ENCODE measurements around the gene EPN1.

Gene EPN1

DNA sequence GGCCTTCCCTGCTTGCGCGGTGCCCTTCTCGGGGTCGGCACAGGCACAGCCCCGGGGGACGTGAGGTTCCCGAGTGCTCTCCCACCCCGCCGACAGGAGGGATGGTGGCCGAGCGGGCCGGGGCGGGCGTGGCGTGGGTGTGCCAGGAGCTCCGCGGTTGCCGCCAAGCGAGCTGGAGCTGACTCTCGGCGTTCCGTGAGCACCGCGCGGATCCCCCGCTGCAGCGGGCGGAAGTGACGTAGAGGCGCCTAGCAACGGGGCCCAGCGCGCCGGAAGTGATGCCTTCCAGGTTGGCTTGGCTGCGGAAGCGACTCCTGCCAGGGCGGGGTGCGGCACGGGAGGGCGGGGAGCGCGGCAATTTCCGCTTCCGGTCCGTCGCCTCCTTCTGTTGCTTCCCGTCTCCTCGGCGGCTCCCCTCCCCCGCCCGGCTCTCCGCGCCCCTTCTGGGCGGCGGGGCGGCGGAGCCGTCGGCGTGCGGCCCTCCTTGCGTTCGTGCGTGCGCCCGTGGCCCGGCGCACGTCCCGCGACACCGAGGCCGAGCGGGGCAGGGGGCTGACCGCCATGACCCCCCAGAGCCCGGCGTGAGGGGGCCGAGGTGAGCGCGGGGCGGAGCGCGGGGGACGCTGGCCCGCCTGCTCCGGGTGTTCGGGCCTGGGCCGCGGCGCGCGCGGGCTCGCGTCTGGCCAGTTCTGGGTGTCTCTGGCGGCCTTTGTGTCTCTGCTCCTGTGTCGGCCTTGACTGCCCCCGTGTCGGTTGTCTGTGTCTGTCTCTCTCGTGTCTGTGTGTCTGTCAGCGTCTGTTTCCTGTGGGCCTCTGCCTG is at the start of gene EPN1:
TSS of gene EPN1 (plus strand) at position 386 of the 820 bp plus-strand sequence. CDS start 3,402 bp downstream, outside the sequence.
- peak; percentile 98 for DNase-seq

DNA sequence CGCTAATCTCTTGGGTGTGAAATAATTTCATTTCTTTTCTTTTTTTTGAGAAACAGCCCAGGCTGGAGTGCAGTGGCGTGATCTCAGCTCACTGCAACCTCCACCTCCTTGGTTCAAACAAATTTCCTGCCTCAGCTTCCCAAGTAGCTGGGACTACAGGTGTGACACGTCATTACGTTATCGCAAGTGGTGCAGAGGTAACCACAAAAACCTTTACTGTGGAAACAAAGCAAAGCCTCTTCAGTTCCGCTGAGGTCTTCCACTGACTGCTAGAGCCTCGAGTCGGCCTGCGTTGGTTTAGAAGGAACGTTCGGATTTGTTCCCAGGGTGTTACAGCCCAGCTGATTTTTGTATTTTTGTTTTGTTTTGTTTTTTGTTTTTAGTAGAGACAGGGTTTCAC is 48.7 kb upstream of the EPN1 start:
- peak; percentile 92 for DNase-seq

DNA sequence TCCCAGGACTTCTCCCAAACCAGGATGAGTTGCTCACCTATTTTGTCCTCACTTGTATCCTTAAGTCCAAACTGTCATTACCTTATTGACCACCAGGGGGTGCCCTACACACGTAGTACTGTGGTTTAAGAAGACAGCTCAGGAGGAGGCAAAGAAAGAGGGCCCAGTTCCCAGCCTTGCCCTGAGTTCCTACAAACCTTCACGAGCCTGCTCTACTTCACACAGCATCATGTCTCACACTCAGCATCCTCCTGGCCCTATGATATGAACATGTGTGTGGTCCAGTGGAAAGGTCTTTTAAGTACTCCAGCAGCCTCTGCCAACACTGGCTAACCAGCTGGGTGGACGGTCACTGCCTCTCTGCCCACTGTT is 42.6 kb upstream of the EPN1 start:
- DNase-seq: peak; percentile 93

DNA sequence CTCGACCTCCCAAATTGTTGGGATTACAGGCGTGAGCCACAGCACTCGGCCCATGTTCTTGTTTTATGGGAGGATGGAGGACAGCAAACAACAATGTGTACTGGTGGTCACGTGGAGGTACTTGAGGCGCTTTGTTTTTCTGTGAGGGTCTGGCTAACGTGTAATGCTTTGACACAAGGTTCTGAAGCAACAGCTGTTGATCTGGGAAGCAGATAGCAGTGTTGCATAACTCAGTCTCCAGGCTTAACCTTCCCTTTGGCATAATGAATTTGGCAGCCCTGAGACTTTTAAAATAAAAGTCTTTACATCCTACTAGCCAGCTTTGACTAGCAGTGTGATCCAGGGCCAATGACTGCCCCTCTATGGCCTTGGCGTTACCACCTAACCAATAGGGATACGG is 41.2 kb upstream of the EPN1 start:
- no peak for DNase-seq

DNA sequence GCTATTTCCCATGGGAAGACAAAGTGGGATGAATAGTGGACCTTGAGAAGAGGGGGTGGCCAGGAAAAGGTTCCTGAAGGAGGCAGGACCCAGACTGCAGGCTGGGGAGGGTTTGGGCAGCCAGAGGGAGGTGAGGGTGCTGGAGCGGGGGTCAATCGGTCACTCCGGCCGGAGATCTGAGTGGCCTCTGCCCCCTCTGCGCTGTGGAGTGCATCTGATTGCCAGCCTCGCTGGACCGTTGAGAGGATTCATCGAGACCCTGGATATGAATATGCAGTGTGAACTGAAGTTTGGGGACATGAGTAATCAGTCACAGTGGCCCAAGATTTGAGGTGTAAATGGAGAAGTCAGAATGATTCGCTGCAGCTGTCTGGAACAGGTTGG is 39.7 kb upstream of the EPN1 start:
- DNase-seq: no peak

DNA sequence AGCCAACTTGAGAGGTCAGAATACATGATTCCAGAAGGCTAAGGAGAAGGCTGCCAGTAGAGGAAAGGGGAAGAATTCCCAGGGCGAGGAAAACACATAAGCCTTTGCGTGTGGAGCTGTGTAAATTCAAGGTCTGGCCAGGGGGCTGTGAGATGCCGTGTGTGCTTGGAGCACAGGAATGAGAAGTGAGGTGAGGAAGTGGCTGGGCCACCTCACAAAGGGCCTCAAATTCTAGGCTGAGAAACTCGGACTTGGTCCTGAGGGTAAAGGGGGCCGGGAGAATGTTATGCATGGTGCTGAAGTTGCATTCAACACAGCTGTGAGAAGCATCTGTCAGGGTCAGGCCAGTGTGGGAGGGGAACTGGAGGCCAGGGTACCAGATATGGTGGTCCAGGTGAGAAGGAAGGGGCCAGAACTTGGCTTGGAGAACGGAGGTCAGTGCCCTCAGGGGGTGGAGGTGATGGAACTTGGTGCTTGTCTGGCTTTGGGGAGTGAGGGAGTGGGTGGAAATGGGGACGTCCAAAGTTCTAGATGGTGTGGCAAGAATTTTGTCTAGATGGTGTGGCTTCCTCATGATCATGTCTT is 39.1 kb upstream of the EPN1 start:
- no peak for DNase-seq

DNA sequence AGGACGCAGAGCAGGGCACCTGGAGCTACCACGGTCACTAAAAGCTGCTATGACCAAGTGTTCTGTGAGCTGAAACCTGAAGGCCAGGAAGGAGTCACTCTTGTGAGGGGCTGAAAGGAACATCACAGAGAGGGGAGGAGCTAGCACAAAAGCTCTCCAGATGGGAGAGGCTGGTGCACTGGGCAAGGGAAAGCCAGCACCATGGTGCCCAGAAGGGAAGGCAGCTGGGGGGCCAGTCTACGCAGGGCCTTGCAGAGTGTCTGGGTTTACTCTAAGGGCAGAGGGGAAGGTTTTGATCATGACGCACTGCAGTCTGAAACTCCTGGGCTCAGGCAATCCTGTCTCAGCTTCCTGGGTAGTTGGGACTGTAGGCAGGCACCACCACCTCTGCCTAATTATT is 38.3 kb upstream of the EPN1 start:
- no peak for DNase-seq

DNA sequence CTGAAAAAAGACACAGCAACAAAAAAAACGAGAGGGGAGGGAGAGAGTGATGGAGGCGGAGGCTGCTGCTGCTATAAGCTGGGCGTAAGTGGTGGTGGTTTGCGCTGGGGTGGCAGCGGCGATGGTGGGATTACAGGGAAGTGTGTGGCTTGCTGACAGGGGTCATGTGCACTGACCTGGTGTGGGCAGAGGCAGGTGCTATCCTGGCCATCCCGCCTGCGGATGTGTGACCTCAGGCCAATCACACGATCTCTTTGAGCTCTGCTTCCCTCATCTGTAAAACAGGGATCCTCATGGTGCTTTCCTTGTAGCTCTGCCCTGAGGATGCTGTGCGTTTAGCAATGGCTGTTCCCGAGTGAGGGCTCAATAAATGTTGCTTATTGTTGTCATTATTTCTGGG is 37.5 kb upstream of the EPN1 start:
- DNase-seq: no peak

DNA sequence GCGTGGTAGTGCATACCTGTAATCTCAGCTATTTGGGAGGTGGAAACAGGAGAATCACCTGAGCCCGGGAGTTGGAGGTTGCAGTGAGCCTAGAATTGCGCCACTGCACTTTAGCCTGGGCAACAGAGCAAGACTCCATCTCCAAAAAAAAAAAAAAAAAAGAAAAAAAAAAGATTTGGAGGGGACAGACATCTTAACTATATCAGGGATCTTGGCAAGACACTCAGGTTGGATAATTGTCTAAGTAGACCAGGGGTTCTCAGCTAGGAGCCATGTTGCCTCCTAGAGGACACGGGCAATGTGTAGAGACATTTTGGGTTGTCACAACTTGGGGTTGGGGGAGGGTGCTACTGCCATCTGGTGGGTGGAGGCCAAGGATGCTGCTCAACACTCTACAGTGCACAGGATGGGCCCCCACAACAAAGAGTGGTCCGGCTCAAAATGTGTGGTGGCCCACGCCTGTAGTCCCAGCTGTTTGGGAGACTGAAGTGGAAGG is 36.1 kb upstream of the EPN1 start:
- peak; percentile 76 for DNase-seq

DNA sequence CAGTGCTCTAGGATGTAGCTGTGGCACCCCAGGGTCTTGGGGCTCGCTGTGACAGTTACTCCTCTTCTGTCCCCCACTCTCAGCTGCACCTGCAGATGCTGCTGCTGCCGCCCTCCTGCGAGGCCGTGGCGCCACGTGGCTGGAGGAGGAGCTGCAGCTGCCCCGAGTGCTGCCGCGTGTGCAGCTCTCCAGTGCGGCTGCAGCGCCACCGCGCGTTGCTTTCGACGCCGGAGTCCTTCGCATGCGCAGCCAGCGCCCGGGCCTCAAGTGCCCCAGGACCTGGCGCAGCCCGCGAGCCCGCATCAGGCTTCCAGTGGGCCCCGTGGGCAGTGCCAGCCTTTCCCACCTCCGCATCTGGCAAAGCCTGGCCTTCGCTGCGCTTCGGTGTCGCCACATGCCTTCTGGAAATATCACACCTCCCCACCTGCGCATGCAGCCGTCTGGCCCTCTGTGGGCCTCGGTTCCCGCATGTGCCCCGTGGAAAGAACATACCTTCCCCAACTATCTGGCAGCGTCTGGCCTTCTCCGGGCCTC is 34.9 kb upstream of the EPN1 start:
- peak; percentile 82 for DNase-seq

DNA sequence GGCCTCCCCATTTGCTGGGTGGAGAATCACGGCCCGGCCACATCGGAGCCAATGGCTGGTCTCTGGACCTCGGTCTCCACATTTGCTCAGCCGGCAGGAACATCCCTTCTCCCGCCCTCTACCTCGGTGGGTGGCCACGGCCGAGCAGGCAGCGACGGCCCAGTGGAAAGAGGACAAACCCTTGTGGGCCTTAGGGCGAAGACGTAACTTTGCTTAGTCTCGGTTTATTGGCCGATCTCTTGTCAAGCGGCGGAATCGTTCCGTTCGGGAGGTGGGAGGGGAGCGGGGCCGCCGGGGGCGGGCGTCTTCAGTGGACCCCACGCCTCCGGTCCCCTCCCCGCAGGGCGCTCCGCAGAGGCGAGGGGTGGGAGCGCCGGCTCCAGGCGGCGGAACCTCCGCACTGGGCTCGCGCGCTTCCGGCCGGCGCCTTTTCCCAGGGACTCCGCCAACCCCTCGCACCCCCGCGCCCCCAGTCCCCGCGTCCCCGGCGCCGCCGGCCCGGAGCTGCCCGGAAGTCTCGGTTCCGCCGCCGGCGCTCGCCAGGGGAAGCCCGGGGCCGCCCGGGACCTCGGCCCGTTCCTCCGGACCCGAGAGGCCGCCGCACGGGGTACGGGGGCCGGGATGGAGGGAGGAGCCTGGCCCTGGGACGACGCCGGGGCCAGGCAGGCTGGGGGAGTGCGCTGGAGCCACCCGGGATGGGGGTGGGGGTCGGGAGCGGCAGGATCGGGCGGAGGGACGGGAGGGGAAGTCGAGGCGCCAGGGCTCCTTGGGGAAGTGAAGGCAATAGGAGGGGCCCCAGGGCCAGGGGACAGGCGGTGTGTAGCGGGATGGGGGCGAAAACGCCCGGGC is 34.2 kb upstream of the EPN1 start, which contains the start of gene ZNF580:
TSS of gene ZNF580 (plus strand) at position 426 of the 849 bp plus-strand sequence. CDS start 1,507 bp downstream, outside the sequence.
- peak; percentile 76 for DNase-seq

DNA sequence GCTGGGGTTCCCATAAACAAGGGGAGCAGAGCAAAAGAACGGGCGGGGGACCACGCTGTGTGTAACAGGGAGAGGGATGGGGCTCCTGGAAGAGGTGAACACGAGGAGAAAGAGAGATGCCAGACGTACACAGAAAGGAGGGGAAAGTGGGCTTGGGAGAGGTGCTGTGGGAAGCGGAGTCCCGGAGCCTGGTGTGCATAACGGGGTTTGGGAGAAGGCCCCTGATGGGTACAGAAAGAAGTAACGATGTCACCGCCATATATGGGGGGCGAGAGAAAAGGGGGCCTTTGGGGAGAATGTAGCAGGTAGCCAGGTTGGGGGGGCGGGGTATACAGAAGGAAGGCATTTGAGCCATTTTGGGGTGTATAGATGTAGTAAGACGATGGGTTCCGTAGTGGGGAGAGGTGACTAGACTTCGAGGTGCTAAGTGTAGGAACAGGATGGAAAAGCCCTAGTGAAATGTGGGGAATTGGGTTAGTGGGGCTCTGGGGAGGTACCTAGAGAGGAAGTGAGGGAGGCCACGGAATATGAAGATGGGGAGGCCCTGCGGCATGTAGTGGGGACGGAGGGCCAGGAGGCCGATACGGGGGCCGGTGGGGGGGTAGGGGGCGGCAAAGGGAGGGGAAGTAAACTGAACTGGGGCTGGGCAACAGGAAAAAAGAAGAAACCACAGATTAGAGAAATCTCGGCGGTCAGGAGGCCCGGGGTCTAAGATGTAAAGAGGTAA is 33.4 kb upstream of the EPN1 start:
- no peak for DNase-seq

DNA sequence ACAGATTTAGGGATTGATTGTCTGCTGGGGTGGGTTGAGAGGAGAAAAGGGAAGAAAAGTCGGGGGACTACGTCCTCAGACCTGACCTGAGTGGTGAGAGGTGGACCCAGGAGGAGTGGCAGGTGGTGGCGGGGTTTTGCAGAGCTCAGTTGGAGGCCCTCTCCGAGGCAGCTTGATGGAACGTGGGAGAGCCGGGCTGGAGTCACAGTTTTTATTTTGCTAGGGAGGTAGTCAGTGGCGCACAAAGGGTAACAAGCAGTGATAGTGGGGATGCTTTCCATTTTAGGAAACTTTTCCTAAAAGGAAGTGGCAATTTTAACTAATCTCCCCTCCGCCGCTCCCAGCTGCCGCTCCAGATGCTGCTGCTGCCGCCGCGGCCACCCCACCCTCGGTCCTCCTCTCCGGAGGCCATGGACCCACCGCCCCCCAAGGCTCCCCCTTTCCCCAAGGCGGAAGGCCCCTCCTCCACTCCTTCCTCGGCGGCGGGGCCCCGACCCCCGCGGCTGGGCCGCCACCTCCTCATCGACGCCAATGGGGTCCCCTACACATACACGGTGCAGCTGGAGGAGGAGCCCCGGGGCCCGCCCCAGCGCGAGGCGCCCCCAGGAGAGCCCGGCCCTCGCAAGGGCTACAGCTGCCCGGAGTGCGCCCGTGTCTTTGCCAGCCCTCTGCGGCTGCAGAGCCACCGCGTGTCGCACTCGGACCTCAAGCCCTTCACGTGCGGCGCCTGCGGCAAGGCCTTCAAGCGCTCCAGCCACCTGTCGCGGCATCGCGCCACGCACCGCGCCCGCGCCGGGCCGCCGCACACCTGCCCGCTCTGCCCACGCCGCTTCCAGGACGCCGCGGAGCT is 32.6 kb upstream of the EPN1 start:
- DNase-seq: peak; percentile 49

DNA sequence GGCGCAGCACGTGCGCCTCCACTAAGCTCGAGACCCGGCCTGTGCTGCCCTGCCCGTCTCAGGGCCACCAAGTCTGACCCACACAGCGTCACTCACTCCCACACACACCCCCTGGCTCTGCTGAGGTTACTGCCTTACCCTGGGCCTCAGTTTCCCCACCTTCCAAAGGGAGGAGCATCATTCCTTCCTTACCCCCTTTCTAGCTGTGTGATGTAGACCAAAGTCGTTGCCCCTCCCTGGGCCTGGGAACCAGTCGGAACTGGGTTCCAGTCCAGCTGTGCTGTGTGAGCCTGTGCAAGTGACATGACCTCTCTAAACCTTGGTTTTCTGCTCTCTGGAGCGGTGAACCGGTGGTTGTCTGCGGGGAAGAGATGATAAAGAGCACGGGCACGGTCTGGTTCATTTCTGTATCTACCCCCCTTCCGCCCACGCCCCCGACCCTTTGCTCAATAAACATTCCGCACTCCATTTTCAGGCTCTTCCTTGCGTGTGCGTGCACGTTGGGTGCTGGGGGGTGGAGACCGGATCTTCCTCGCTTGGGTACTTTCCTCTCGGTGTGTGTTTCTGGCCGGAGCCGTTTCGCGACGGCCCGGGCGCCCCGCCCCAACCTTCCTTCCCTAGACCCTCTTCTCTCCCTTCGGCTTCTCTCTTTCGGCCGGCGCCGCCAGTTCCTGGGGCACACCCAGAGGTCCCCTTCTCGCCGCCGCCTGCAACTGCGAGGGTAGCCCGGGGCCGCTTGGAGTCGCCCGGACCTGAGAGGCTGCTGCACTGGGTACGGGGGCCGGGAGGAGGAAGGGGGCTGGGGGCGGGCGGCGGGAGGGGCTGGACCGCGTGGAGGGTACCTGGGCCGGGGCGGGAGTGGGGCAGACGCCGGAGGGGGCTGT is 31.8 kb upstream of the EPN1 start, which contains the start of gene ZNF581:
TSS of gene ZNF581 (plus strand) at position 647 of the 884 bp plus-strand sequence. CDS start 923 bp downstream, outside the sequence.
- DNase-seq: peak; percentile 87

DNA sequence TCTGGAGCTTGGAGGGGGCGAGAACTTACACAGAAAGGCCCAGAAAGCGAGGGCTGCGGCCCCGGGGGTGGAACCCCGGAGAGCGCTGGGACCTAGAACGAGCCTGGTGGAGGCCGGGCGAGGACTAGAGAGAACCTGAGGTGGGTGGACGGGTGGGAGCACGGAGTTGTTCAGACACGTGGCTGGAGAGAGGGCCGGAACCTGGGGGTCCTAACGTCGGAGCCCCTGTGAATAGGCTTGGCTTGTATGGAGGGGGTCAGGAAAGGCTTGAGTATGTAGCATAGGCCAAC is 31.2 kb upstream of the EPN1 start:
- no peak for DNase-seq

DNA sequence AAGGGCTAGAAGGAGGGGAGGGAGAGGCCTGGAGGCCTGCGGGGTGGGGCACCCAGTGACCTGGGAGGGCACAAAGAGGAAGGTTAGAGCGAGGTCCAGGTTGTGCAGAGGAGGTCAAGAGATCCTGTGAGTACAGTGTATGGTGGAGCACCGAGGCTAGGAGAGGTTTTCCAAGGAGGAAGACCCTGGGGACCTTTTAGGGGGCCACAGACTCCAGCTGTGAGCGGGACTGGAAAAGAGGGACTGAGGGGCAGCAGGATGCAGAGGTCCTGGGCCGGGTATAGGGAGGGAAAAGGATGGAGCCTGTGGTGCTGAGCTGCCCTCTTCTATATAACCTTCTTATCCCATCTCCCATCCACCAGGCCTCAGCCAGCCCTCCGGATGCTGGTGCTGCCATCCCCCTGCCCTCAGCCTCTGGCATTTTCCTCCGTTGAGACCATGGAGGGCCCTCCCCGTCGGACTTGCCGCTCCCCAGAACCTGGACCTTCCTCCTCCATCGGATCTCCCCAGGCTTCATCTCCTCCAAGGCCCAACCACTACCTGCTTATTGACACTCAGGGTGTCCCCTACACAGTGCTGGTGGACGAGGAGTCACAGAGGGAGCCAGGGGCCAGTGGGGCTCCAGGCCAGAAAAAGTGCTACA is 30.7 kb upstream of the EPN1 start:
- no peak for DNase-seq

DNA sequence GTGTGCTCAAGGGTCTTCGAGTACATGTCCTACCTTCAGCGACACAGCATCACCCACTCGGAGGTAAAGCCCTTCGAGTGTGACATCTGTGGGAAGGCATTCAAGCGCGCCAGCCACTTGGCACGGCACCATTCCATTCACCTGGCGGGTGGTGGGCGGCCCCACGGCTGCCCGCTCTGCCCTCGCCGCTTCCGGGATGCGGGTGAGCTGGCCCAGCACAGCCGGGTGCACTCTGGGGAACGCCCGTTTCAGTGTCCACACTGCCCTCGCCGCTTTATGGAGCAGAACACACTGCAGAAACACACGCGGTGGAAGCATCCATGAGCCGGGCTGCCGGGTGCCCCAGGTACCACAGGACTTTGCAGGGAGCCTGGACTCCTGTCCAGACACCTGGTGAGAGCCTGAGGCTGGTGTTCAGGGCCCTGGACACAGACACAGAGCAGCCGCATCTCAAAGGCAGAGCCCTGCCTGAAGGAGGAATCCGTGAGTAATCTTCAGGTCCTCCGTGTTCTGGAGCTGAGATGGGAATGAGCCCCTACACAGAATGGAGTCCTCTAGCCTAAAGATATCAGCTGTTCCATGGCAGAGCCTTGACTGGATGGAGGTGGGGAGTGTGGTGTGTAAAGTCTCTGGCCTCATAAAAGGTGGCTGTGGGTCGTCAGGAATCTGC is 30.0 kb upstream of the EPN1 start:
- no peak for DNase-seq

DNA sequence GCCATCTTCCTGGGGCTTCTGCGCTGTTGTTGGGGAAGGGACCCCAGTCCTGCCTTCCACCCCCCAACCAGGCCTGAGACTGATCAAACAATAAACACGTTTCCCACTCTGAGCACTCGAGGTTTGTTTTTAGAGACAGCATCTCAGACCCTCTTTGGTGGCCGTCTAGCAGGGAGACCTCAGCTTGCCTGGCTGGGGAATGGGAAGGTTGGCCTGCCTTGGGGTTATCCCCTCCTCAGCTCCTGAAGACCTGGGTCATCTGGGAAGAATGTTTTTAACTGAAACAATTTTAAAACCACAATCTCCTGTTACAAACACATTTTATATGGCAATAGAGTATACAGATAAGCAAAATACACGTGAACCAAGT is 29.5 kb upstream of the EPN1 start:
- DNase-seq: no peak
